ENCODE results near the gene PPP3CA. TPM values are rescaled to one million over a fixed set of nuclear protein-coding genes. Genes with fewer than 3 reads are reported as not detected.

Gene PPP3CA
- total RNA-seq, 1 donor from 2014 or later: 29.9 TPM

DNA sequence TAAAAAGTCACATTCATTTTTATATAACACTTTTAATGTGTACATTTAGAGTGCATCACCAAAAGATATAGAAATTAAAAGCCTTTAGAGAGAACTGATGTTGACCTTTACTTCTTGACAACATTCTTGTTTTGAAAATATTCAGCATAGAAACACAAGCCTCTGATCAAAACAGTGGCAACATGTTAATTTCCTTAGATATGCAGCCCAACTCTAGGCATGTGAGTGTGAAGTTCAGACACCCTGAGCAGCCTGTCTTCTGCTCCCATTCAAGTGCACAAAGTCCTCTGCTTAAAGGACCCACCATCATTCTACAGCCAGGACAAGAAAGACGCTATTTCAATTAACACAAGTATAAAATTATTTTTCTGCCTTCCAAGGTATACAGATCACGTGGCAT lies 60.0 kb downstream of the PPP3CA start:
- Mint-ChIP-seq H3K27ac (ENCODE audit: unreplicated experiment) (no peak overlapping the region), H3K4me1 (ENCODE audit: low read depth, unreplicated experiment) (peaks cover 2% of the 10 kb centered on the region), H3K36me3 (ENCODE audit: unreplicated experiment) (no peaks in the 10 kb centered on the region), H3K27me3 (ENCODE audit: unreplicated experiment) (peaks cover 4% of the 10 kb centered on the region), H3K9me3 (ENCODE audit: unreplicated experiment) (peaks cover 5% of the 10 kb centered on the region), H3K4me3 (ENCODE audit: unreplicated experiment) (no peak overlapping the region)
- TF ChIP-seq, protein P1, sequence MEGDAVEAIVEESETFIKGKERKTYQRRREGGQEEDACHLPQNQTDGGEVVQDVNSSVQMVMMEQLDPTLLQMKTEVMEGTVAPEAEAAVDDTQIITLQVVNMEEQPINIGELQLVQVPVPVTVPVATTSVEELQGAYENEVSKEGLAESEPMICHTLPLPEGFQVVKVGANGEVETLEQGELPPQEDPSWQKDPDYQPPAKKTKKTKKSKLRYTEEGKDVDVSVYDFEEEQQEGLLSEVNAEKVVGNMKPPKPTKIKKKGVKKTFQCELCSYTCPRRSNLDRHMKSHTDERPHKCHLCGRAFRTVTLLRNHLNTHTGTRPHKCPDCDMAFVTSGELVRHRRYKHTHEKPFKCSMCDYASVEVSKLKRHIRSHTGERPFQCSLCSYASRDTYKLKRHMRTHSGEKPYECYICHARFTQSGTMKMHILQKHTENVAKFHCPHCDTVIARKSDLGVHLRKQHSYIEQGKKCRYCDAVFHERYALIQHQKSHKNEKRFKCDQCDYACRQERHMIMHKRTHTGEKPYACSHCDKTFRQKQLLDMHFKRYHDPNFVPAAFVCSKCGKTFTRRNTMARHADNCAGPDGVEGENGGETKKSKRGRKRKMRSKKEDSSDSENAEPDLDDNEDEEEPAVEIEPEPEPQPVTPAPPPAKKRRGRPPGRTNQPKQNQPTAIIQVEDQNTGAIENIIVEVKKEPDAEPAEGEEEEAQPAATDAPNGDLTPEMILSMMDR (IDR thresholded peaks at IDR 0.05; ENCODE audit: partially characterized antibody, unreplicated experiment): no peak
- DNase-seq: no peak

DNA sequence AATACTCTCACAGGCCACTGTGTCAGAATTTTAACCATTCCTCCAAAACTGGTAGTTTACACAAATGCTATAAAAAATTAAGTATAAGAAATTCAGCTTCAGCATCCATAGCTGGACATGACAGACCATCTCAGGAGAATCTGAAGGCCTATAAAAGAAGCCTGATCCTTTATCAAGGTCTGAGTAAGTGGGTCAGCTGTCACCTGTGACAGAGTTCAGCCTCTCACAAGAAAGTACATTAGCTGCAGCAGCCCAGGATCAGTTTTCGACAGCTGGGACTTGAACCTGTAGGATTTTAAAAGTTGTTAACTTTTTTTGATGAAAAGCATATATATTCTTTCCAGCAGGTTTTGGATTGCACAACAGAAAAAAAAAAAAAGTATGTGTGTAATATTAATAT lies 60.7 kb downstream of the PPP3CA start:
- H3K36me3 Mint-ChIP-seq (ENCODE audit: unreplicated experiment): no peaks in the 10 kb centered on the region
- peaks cover 2% of the 10 kb centered on the region for H3K4me1 Mint-ChIP-seq (ENCODE audit: low read depth, unreplicated experiment)
- H3K4me3 Mint-ChIP-seq (ENCODE audit: unreplicated experiment): no peak overlapping the region
- TF ChIP-seq, protein P1 (IDR thresholded peaks at IDR 0.05; ENCODE audit: partially characterized antibody, unreplicated experiment): no peak
- peaks cover 5% of the 10 kb centered on the region for H3K9me3 Mint-ChIP-seq (ENCODE audit: unreplicated experiment)
- H3K27me3 Mint-ChIP-seq (ENCODE audit: unreplicated experiment): peaks cover 4% of the 10 kb centered on the region
- DNase-seq: no peak
- no peak overlapping the region for H3K27ac Mint-ChIP-seq (ENCODE audit: unreplicated experiment)

DNA sequence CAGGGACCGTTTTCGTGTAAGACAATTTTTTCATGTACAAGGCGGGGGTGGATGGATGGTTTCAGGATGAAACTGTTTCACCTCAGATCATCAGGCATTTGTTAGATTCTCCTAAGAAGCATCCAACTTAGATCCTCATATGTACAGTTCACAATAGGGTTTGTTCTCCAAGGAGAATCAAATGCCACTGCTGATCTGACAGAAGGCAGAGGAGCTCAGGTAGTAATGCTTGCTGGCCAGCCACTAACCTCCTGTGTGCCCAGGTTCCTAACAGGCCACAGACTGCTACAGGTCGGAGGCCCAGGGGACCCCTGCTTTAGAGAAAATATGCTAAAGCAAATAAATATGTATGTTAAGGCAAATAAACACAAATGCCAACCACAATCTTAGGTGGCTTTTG lies 61.3 kb downstream of the PPP3CA start:
- Mint-ChIP-seq H3K4me3 (ENCODE audit: unreplicated experiment) (no peak overlapping the region), H3K9me3 (ENCODE audit: unreplicated experiment) (peaks cover 5% of the 10 kb centered on the region), H3K27ac (ENCODE audit: unreplicated experiment) (no peak overlapping the region), H3K36me3 (ENCODE audit: unreplicated experiment) (no peaks in the 10 kb centered on the region), H3K4me1 (ENCODE audit: low read depth, unreplicated experiment) (peaks cover 2% of the 10 kb centered on the region), H3K27me3 (ENCODE audit: unreplicated experiment) (peaks cover 4% of the 10 kb centered on the region)
- TF ChIP-seq, protein P1 (IDR thresholded peaks at IDR 0.05; ENCODE audit: partially characterized antibody, unreplicated experiment): no peak
- no peak for DNase-seq

DNA sequence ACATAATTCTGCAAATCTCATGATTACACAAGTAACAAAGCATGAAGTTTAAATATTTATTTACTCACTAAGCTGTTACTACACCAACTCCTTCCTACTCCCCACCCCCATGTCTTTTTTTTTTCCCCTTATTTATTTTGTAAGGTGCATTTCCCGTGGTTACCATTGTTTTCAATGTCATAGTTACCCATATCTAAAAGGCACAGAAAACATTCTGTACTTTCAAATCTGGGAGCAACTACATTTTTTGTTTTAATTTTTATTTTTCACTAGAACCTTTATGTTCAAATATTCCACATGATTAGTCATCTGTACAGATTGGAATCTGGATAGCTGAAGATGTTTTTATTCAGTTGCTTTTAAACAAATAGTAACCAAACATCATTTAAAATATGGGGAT lies 62.8 kb downstream of the PPP3CA start:
- Mint-ChIP-seq H3K27me3 (ENCODE audit: unreplicated experiment) (peaks cover 2% of the 10 kb centered on the region), H3K4me3 (ENCODE audit: unreplicated experiment) (no peak overlapping the region), H3K27ac (ENCODE audit: unreplicated experiment) (no peak overlapping the region), H3K36me3 (ENCODE audit: unreplicated experiment) (no peaks in the 10 kb centered on the region), H3K4me1 (ENCODE audit: low read depth, unreplicated experiment) (peaks cover 2% of the 10 kb centered on the region), H3K9me3 (ENCODE audit: unreplicated experiment) (peaks cover 3% of the 10 kb centered on the region)
- TF ChIP-seq, protein P1 (IDR thresholded peaks at IDR 0.05; ENCODE audit: partially characterized antibody, unreplicated experiment): no peak
- DNase-seq: no peak

DNA sequence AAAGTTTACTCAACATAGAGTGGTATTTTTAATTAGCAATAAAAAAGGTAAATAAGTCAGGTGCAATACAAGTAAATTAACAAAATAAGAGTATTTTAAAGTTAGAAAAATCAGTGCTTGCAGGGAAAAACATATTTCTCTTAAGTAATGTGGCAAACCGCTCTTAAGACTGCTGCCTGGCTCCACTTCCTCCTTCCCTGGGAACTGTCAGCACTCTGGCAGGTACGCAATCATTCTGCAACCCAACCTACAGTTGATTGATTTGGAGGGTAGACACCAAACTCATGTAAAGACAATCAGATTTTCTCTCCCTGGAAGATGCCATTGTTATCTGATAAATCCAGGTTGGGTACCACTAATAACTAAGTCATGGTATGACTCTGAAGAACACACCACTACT lies 63.9 kb downstream of the PPP3CA start:
- peaks cover 2% of the 10 kb centered on the region for H3K27me3 Mint-ChIP-seq (ENCODE audit: unreplicated experiment)
- peaks cover 2% of the 10 kb centered on the region for H3K4me1 Mint-ChIP-seq (ENCODE audit: low read depth, unreplicated experiment)
- H3K27ac Mint-ChIP-seq (ENCODE audit: unreplicated experiment): no peak overlapping the region

More for the DNA sequence above, 63.9 kb downstream of the PPP3CA start:
- peaks cover 3% of the 10 kb centered on the region for H3K9me3 Mint-ChIP-seq (ENCODE audit: unreplicated experiment)
- DNase-seq: no peak
- H3K4me3 Mint-ChIP-seq (ENCODE audit: unreplicated experiment): no peak overlapping the region
- H3K36me3 Mint-ChIP-seq (ENCODE audit: unreplicated experiment): no peaks in the 10 kb centered on the region
- TF ChIP-seq, protein P1 (IDR thresholded peaks at IDR 0.05; ENCODE audit: partially characterized antibody, unreplicated experiment): no peak

Data from glutamatergic neuron (in vitro differentiated cells).